GM21619 (cell line): Measurements from ENCODE around the gene MRPS27.

Source experiments
- ATAC-seq: cut with Tn5 transposase; IDR thresholded peaks from one replicate; pipeline ENCODE4 v1.9.1; 2021; ENCODE audit not compliant: unreplicated experiment

Gene MRPS27

DNA sequence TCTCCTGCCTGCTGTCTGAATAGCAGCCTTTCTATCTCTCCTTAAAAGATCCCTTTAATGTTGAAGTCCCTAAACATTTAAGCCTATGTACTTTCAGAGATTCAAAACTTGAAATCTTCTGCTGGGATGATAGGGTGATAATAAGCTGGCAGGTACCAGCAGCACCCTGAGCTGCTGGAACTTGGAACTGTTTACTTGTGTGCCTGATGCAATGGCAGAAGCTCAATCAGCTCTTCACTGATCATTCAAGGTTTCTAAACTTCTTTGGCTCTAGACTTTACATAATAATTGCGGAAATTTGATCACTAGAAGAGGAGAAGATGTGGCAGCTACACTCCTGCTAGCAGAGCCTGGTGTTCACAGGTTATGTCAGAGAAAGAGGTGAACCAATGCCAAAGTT, 27.6 kb downstream of the MRPS27 start:
- ATAC-seq = no peak

- ATAC-seq = no peak
Observed at GRCh38 chr5:72291601-72292000, 28.4 kb downstream of the MRPS27 start.

- peak; percentile 38 for ATAC-seq
Observed at GRCh38 chr5:72290356-72291133, 29.5 kb downstream of the MRPS27 start.

DNA sequence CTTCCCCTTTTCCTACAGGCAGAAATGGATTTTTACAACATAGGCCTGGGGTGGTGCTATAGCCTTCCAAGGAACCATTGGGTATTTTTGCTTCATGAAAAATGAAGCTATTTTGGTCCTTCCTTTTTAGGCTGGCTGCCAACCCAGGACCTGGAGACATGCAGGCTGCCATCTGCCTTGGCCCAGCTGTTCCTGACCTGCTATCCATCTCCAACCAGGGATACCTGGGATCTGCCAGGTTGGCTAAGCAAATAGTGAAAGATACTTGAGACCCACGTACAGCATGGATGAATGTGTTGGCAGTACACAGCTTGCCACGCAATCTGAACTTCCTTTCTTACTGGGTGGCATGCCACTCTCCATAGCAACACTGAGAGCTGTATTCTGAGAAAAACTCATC, 31.1 kb downstream of the MRPS27 start:
- ATAC-seq = no peak

GRCh38 chr5:72286798-72287197, 33.2 kb downstream of the MRPS27 start:
- ATAC-seq = no peak

GRCh38 chr5:72285424-72285821, 34.6 kb downstream of the MRPS27 start:
- ATAC-seq = no peak

DNA sequence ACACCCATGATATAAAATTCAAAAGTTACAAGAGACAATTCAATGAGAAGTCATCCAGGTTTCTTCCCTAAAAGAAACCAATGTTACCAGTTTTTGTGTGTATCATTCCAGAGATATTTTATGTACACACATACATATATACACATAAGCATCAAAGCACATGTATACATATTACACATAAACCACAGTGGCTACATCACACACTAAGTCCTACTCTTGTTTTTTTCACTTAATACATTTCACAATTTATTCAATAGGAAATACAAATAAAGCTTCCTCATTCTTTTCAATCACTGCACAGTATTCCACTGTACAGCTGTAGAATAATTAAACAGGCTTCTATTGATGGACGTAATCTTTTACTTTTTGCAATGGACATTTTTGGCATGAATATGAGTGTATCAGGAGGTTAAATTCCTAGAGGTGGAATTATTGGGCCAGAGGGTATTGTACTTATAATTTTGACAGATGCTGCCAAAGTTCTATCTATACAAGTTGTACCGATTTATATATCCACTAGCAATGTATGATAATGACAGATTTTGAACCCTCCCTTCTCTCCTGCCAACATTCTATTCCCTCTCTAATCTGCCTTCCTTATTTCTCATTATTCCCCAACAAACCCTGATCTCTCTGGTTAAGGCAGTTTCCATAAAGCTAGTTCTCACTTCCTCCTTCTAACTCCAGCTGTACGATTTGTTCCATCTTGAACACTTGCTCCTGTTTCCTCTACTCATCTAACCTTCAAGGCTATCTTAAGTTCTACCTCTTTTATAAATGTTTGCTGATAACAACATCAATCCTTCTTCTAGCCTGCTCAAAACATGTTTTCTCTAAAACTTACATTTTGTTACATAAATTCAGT, 35.2 kb downstream of the MRPS27 start:
- no peak for ATAC-seq

- no peak for ATAC-seq
Observed at GRCh38 chr5:72283358-72283757, 36.7 kb downstream of the MRPS27 start.

DNA sequence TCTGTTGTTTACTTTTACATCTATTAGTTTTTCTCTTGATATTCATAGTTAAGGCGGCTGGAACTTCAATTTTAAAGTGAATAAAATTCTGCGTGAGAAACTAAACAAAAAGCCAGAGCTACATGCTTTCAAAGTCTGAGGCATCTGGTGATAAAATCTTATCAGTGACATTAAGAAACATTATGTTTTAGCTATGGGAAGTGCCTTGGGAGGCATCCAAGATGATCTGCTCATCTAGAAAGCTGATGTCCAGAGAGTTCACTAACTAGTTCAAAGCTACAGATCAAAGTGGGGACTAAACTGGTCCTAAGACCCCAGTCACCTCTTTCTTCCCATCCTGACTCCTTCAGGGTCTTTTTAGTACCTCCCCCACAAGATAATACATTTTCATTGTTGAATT, 37.2 kb downstream of the MRPS27 start:
- ATAC-seq = no peak

DNA sequence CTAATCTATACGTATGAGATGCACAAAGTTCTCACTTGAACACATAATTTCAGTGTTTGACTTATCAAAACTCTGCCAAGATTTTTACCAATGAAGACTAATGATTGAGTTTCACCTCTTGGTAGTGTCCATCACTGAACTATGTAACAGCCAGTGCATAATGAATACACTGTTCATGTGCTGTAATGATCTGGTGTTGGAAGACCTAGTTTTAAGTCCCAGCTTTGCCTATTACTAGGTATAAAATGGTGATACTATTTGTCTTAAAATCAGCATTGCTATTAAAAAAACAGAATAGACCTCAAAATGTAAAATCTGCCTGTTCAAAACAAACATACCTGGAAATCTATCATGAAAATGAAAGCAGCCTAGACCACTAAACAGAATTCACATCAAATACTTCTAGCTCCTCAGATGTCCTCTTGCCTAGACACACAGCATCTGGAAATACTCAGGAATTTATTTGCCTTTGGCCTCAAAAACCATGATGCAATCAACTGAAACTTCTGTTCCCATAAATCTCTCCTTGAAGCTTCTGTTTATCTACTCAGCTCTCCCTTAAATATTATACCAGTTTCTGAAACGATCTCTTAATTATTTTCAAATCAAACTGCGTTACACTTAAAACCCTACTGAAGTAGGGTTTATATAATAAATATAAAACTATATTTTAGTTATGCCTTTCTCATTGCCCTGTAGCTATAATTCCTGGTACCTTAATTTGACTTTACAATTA, 38.1 kb downstream of the MRPS27 start:
- no peak for ATAC-seq

- no peak for ATAC-seq
Observed at GRCh38 chr5:72281430-72281763, 38.6 kb downstream of the MRPS27 start.

- ATAC-seq = no peak
Observed at GRCh38 chr5:72280581-72281069, 39.4 kb downstream of the MRPS27 start.

DNA sequence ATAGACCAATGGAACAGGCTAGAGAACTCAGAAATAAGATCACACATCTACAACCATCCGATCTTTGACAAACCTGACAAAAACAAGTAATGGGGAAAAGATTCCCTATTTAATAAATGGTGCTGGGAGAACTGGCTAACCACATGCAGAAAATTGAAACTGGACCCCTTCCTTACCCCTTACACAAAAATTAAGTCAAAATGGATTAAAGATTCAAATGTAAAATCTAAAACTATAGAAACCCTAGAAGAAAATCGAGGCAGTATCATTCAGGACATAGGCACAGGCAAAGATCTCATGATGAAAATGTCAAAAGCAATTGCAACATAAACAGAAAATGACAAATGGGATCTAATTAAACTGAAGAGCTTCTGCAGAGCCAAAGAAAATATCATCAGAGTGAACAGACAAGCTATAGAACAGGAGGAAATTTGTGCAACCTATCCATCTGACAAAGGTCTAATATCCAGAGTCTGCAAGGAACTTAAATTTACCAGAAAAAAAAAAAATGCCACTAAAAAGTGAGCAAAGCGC, 43.8 kb downstream of the MRPS27 start:
- ATAC-seq = no peak

DNA sequence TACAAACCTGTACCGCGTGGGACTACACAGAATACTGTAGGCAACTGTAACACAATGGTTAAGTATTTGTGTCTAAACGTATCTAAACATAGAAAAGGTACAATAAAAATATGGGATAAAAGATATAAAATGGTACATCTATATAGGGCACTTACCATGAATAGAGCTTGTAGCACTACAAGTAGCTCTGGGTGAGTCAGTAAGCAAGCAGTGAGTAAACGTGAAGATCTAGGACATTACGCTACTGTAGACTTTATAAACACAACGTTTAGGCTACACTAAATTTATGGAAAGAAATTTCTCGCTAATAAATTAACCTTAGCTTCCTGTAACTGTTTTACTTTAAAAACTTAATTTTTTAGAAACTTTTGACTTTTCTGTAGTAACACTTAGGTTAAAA, 46.5 kb downstream of the MRPS27 start:
- ATAC-seq = no peak

DNA sequence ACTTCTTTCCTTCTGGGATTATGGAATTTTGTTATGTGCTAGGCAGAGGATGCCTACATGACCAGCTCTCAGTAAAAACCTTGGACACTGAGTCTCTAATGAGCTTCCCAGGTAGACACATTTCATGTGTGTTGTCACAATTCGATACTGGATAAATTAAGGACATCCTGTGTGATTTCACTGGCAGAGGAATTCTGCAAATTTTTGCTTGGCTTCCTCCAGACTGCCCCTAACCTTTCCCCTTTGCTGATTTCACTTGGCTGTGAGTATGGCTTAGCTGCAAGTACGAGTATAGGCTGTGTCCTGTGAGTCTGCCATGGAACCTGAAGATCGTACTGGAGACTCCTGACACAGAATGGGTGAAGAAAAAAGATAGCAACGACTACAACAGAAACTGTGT, 47.6 kb downstream of the MRPS27 start:
- ATAC-seq = no peak

DNA sequence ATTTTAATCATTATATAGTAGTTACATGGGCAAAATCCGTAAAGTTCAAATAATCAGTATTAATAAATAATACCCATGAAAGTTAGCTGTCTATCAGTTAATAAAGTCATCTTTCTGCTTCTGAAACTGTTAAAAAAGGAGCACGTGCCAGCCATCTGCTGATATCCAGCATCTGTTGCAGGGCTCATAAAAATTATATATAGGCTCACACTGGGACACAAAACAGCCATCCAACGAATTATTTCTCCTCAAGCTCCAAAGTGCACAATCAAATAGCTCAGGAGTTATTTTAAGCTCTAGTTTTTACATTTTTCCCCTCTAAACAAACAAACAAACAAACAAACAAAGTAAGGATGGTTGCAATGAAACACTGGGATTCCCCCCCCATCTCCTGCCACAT, 48.3 kb downstream of the MRPS27 start:
- ATAC-seq = no peak

DNA sequence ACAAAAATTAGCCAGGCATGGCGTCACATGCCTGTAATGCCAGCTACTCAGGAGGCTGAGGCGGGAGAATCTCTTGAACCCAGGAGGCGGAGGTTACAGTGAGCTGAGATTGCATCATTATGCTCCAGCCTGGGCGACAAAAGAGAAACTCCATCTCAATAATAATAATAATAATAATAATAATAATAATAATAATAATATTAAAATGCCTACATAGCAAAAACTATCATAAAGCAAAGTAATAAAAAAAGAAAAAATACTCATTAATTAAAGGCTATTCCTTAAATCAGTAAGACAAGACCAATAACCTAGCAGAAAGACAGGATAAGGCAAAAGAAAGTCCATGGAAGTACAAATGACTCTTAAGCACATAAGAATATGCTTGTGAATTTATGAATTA, 50.0 kb downstream of the MRPS27 start:
- no peak for ATAC-seq

GRCh38 chr5:72269411-72269780, 50.6 kb downstream of the MRPS27 start:
- ATAC-seq = no peak

DNA sequence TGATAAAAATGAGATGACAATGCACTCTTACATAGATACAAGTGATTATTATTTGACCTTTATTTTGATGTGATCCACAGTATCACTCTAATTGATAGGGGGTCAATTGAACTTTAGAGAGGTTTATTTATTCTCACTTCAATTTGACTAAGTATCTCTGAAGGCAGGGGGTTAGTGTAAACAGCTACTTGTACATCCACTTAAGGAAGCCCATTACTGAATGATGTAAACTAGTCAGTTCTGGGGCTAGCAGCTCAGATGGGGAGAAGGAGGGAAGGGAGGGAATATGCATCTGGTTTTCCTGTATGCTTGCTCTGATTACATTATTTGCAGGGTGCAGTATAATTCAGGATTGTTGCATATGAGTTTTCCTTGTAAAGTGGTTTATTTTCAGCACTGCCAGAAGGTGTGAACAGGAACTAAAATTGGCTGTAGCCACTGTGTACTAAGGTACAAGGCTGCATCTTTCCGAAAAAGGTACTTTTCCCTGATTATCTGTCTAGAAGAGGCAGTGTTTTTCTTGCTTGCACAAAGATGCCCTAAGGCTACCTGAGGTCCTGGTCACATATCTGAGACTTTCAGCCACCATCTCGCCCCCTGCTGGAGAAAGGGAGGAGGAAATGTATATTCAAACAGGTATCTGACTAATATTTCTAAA, 51.2 kb downstream of the MRPS27 start:
- no peak for ATAC-seq

- ATAC-seq = no peak
Observed at GRCh38 chr5:72268260-72268659, 51.8 kb downstream of the MRPS27 start.

GRCh38 chr5:72267685-72268084, 52.4 kb downstream of the MRPS27 start:
- no peak for ATAC-seq
